GM18873 (cell line): ENCODE data around the gene PADI1.

ENCODE experiments used
- ATAC-seq: cut with Tn5 transposase; IDR thresholded peaks from one replicate; pipeline ENCODE4 v1.9.1; 2021; ENCODE audit warnings: mild to moderate bottlenecking, moderate library complexity, moderate number of reproducible peaks; ENCODE audit not compliant: unreplicated experiment, low FRiP score

Gene PADI1

DNA sequence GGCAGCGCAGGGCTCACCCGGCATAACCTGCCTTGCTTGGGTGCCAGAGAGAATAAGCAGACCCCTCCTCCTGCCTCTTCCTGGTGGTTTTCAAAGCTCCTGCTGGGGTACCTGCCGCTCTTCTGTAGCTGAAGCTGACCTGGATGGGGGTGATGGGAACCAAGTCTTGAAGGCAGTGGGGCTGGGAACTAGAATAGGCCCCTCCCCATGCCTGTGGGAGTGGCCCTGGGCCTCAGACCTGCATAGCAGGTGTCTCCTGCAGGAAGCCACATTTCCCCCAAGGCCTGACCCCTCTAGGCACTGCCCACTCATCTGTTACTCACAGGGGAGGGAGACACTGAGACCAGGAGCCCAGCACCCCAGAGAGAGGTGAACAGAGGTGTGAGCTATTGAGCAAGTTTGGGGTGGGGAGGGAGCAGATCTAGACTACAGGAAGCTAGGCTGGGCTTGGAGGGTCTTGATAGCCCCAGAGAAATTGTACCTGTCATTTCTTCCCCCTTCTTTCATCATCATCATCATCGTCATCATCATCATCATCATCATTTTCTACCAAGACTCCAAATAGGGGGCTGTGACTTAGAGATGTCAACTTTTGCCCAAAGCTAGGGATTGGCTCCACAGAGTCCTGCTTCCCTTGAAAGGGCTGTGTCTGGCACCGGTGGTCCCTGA, 10.1 kb downstream of the PADI1 start:
- ATAC-seq = no peak

DNA sequence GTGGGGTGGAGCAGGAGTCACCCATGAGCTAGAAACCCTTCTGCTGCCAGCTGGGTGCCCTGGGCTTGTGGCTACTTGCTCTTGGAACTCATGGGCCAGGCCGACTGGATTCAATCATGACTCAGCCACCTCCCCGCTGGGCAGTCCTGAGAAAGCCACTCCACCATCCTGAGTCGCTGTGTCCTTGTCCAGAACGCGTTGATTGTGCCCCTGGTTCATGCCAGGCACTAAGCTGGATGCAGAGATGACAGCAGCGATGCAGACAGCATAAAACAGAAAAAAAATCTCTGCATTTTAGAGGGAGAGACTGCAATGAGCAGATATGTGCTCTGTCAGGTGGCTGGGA, 10.6 kb downstream of the PADI1 start:
- no peak for ATAC-seq

DNA sequence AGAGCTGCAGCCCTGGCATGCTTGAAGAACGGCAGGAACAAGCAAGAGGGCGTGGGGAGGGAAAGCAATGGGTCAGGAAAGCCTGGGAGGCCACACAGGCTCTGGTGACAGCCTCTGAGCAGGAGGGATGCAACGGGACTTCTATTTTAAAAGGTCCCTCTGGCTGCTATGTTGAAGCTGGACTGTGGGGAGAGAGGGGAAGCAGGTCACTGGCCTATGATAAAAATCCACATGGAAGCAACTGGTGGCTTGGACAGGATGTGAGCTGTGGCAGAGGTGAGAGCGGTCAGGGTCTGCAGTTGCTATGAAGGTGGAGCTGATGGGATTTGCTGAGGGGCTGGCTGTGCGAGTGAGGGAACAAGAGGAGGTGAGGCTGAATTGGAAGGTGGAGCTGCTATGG, 11.2 kb downstream of the PADI1 start:
- no peak for ATAC-seq

DNA sequence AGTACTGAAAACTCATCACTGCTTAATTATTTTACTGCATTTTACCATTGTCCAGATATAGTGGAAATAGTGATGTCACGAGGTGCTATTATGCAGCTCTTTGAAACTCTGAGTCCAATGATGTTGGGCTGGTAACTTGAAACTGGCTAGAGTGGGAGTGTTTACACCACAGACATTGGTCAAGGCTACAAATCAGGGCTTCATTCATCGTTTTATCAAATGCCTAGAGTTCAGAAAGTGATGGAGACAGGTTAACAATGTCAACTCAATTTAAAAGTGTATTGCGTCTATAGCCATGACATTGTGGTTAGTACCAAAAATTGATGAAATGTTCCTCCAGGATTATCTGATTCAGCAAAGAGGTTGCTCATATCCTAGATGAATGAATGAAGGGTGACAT, 12.7 kb downstream of the PADI1 start:
- ATAC-seq = no peak

DNA sequence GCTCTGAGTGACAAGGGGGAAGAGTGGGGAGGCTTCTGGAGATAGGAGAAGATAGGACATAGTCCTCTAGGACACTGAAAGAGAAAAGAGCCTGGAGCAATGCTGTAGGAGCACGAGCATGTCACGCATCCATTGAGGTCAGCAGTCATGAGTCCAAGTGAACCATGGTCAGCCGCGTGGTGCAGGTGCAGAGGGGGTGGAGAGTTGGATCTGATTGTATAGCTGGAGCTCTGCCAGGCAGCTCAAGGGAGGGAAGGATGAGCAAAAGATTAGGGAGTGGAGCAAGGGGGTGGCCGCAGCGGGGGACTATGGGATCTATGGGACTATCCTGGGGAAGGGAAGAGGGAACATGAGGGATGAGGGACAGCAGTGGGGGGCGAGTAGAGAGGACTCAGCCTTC, 14.0 kb downstream of the PADI1 start:
- ATAC-seq = no peak

DNA sequence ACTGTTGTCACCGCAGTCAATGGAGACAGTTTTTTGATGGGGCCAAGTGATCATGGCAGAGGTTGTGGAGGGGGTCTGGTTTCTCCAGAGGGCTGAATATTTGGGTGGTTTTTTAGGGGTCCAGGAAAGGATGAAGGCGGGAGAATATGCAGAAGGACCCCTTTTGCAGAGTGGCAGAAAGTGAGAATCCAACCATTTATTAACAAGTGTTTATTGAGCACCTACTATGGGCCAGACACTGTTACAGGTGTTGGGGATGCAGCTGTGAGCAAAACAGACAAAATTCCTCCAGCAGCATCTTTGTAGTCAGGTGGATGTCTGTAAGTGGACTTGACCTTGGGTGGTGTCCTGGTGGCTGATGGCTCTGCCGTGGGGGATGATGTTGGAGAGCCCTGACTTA, 15.4 kb downstream of the PADI1 start:
- ATAC-seq = no peak

DNA sequence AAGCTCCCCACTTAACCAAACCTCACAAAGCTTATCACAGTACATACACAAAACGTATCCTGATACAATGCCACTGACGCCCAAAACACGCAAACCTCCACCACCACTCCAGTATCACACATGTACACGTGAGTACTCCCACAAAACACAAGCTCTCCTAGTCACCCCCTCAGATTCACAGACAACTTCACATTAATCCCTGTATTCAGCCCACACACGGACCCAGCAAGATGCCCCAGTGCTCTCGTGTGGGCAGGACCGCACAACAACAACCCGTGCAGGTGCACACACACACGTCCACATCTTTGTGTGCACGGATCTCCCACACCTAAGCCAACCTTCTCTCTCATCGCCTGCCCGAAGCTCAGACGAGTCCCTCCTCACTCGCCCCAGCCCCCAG, 17.6 kb downstream of the PADI1 start:
- no peak for ATAC-seq

DNA sequence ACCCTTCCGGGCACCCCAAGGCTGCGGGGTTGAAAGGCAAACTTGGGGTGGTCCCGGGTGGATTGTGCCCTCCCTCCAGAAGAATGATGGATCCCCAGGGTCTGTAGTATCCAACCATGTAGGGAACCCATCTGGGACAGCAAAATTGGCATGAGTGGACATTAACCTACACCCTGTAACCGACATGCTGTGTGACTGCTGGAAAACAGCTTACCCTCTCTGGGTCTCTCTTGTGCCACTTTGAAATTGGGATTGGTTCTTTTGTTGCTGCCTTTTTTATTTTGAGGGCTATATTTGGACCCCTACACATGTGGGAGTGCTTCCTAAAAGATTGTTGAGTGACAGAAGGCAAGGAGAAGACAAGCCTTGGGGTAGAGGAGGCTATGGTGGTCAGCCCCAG, 19.5 kb downstream of the PADI1 start:
- no peak for ATAC-seq

DNA sequence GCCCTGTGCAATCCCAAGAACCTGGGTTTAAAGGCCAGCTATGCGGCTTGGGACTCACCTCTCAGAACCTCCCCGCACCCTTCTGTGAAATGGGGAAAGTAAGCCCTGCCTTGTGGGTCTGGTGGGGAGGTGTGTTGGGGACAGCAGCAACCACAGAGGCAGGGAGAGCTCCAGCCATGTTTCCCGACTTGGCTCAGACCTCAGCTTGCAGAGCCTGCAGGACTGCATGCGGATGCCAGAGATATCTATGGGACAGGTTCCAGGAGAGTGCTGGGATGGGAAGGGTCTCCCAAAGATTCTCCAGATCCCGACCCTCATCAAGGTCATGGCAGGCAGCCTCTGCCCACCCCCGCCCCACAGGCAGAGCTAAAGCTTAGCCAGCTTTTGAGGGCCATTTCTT, 20.2 kb downstream of the PADI1 start:
- ATAC-seq = no peak

DNA sequence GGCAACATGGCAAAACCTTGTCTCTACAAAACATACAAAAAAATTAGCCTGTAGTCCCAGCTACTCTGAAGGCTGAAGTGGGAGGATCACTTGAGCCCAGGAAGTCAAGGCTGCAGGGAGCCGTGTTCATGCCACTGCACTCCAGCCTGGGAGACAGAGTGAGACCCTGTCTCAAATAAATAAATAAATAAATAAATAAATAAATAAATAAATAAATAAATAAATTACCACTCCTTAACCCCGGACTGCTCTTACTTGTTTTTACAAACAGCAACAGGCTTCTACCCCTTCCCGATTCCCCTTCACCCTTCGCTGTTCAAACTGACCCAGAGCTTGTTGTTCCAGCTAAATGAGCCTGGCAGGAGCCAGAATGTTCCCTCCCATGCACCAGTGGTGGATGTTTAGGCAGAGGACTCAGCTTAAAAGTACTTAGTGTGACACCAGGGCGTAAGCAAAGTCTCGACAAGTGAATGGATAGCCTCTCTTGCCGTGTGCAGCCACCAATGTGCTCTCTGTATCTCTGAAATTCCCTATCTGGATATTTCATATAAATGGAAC, 22.5 kb downstream of the PADI1 start:
- ATAC-seq = no peak

DNA sequence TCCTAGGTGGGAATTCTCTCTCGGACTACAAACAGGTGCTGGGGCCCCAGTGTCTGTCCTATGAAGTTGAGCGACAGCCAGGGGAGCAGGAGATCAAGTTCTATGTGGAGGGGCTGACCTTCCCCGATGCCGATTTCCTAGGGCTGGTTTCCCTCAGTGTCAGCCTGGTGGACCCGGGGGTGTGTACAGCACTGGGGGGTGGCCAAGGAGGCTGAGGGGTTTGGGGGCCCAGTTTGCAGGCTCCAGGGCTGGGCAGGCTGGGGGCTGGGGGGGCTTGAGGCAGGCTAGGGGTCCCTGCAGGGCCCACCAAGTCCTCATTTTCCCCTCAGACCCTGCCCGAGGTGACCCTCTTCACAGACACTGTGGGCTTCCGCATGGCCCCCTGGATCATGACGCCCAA, 23.7 kb downstream of the PADI1 start:
- no peak for ATAC-seq

DNA sequence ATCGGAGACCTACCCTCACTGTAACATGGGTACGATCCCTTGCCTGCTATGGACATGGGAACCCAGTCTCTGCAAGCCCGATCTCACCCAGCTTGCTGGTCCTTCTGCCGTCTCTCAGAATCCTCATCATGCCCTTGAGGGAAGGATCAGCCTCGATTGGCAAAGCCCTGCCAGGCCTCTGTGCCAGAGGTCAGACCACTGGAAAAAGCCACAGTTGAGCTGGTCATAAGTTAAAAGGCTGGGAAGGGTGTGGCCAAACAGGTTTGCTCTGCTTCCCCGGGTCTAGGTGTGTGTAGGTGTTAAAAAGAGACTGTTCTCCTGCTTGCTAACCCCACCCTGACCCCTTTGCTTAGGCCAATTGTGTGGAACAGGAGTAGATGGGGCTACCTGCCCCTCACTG, 24.5 kb downstream of the PADI1 start:
- no peak for ATAC-seq

DNA sequence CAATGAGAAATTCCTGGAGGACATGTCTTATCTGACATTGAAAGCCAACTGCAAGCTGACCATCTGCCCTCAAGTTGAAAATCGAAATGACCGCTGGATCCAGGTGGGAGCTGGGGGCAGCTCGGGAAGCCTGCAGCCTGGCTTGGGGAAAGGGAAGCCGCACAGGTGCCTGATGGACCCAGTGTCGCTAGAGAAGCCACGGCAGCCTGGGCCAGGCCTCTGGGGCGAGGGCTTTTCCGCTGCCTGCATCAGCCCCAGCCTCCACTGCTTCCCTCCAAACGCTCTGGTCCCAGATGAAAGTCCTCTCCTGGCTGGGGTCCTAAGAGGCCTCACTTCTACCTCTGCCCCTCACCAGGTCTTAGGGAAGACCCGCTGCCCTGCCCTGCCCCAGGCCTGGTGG, 25.2 kb downstream of the PADI1 start:
- ATAC-seq = no peak

DNA sequence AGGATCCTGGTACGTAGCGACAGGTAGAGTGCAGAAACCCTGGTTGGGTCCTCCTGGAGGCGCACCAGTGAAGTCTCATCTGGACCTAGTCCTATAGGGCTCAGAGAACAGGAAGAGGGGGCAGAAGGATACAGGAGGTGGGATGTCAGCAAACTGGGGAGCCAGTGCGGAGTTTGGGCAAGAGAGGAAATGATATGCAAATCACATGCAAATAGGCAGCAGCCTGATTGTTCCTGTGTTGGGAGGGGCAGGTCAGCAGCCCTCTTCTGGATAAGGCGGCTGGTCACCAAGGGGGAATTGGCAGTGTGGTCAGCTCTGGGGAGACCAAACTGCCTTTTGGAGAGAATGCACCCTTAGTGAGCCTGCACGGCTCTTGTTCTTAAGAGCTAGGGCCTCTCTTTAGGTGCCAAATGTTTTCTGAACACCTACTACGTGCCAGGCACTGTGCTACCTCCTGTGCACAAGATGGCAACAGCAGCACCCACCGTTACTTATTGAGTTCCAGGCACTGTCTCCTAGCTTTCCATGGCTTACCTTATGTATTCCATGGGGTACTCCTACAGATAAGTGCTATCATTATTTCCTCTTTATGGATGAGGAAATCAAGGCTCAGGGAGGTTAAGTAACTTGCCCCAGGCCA, 25.9 kb downstream of the PADI1 start:
- no peak for ATAC-seq

DNA sequence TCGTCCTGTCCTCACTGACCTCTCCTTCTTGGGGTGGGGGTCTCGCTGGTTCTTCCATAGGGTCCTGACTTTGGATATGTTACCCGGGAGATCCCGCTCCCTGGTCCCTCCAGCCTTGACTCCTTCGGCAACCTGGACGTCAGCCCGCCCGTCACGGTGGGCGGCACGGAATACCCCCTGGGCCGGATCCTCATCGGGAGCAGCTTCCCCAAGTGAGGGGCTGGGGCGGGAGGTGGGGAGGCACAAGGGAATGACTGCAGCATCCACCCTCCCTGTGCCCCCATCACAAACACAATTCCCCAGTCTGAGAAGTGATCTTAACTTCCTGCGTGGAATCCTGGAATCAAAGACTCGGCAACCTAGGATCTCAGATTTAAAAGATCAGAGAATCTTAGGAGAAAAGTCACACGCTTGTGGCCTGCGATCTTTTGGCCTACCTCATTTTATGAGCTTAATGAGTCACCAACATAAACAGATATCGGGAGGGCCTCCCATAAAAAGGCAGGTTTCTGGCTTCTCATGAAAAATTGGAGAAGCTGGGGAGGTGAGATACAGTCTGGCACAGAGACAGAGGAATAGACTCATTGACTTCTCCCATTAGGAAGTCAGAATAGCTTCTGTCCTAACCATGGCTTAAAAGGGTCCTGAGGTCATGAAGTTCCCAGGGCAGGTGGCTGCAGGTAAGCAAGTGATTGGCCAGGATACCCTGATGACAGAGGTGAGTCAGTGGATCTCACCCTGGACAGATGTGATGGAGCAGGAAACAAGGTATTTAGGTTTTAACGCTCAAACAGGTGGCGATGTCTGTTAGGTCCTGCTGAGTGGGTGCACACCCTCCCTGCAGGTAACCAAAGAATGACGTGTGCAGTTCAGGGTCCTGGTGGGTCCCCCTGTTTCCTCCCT, 28.1 kb downstream of the PADI1 start:
- no peak for ATAC-seq

DNA sequence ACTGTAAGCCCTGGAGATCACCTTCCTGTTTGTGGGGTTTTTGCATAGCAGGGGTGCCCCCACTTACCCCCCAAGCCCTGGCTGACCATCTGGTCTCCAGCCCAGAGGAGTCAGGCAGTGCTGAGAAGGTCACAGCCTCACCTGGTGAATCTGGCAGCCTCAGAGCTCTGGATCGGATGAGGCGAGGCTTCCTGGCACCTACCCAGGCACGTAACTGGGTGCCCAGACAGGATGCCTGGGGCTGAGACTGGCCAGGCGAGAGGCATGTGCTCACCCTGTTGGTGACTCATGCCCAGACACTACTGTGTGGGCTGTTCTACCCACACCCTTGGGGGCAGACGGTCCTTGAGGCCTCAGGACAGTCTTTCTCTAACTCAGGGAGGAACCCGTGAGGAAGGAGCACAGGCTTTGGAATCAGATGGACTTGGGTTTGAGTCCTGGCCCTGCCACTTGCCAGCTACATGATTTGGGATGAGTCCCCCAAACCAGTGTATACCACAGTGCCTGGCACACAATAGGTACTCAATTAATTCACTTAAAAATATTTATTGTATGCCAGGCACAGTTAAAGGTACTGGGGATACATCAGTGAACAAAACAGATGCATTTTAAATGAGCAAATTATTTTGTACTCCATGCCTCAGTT, 28.9 kb downstream of the PADI1 start:
- no peak for ATAC-seq

DNA sequence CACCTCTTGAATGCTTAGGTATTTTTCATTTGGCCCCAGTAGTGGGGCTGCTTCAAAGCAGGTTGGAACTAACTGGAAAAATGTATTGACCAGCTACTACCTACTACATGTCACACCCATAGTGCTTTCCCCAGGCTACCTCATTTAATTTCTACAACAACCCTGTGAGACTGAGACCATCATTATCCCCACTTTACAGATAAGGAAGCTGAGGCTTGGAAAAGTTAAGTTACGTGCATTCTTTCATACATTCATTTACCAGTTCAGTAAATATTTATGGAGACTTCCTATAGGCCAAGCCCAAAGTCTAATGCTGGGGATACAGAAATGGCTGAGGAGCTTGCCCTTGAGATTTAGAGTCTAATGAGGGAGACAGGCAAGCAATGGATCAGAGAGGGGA, 29.5 kb downstream of the PADI1 start:
- no peak for ATAC-seq

DNA sequence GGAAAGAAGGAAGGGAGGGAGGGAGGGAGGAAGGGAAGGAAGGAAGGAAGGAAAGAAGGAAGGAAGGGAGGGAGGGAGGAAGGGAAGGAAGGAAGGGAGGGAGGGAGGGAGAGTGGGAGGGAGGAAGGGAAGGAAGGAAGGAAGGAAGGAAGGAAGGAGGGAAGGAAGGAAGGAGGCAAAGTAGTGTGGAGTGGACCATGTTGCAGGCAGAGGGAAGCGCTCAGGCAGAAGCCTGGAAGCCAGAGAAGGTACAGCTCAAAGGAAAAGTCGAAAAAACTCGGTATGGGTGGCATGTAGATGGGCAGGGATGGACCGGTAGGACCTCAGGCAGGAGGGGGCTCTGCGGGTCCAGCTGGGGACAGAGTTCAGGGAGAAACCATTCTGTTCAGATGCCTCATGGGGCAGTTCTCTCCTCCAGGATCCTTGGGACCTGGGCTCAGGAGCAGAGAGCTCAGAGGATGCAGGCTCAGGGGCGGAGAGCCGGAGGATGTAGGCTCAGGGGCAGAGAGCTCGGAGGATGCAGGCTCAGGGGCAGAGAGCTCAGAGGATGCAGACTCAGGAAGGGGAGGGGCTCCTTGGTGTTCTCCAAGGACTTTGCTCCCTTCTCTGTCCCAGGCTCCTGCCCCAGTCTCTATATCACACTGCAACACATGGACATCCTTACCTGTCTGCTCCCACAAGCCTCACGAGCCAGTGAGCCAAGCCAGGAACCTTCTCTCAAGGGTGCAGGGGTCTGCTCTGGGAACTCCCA, 30.4 kb downstream of the PADI1 start:
- no peak for ATAC-seq

DNA sequence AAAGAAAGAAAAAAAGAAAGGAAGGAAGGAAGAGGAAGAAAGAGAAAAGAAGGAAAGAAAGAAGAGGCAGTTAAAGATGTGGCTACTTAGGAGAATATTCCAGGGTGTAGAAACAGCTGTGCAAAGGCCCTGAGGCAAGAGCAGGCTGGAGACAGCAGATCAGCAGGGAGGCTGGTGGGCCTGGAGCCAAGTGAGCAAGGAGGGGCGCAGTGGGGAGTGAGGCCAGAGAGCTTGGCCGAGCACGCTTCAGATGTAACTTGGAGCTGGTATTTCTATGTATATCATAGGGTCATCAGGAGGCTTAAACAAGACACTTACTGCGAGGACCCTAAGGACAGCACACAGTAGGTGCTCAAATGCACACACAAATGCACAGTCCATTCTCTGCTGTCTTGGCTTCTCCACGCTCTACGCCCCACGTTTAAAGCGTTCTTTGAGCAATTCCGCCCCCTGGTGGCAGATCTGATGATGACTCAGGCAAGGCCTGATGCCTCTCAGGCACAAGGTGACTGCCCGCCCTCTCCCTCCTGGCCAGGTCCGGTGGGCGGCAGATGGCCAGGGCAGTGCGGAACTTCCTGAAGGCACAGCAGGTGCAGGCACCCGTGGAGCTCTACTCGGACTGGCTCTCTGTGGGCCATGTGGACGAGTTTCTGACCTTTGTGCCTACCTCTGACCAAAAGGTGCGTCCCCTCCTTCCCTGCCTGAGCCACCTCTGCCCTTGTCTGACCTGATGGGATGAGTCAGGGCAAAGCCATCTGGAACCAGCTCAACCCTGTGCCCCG, 32.0 kb downstream of the PADI1 start:
- ATAC-seq = no peak

DNA sequence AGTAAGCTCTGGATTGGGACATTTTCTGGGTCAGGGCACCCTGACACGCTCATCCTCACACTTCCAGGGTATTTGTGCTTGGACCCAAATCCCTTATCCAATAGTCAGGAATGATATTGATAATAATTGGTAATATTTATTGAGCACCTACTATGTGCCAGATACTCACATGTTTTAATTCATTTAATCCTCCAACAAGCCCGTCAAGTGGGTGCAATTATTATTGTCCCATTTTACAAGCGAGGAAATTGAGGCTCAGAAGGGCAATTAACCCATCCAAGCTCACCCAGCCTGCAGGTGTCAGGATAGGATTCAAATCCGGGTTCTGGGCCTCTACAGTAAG, 32.6 kb downstream of the PADI1 start:
- no peak for ATAC-seq
